ENCODE measurements around the gene BCL2A1.

GRCh38 chr15:80010131-80010673, 39.2 kb upstream of the BCL2A1 start:
- TF ChIP-seq, protein P1, sequence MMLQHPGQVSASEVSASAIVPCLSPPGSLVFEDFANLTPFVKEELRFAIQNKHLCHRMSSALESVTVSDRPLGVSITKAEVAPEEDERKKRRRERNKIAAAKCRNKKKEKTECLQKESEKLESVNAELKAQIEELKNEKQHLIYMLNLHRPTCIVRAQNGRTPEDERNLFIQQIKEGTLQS (IDR thresholded peaks at IDR 0.05), result no peak
- TF ChIP-seq MAX (IDR thresholded peaks at IDR 0.05), result no peak
- TF ChIP-seq, protein P2, sequence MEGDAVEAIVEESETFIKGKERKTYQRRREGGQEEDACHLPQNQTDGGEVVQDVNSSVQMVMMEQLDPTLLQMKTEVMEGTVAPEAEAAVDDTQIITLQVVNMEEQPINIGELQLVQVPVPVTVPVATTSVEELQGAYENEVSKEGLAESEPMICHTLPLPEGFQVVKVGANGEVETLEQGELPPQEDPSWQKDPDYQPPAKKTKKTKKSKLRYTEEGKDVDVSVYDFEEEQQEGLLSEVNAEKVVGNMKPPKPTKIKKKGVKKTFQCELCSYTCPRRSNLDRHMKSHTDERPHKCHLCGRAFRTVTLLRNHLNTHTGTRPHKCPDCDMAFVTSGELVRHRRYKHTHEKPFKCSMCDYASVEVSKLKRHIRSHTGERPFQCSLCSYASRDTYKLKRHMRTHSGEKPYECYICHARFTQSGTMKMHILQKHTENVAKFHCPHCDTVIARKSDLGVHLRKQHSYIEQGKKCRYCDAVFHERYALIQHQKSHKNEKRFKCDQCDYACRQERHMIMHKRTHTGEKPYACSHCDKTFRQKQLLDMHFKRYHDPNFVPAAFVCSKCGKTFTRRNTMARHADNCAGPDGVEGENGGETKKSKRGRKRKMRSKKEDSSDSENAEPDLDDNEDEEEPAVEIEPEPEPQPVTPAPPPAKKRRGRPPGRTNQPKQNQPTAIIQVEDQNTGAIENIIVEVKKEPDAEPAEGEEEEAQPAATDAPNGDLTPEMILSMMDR (IDR thresholded peaks at IDR 0.05; ENCODE audit: low read depth, low read length, missing input control), result no peak
- TF ChIP-seq GABPA (IDR thresholded peaks at IDR 0.05 in 1 of 2, conservative IDR thresholded peaks at IDR 0.05 in 1 of 2), result no peak
- no peak for TF ChIP-seq YY1 (IDR thresholded peaks at IDR 0.05)
- TF ChIP-seq RAD21 (IDR thresholded peaks at IDR 0.05), result no peak
- TF ChIP-seq SP1 (IDR thresholded peaks at IDR 0.05), result no peak
- no peak for TF ChIP-seq HNF4G (IDR thresholded peaks at IDR 0.05)
- no peak for TF ChIP-seq RXRA (IDR thresholded peaks at IDR 0.05)
- TF ChIP-seq JUND (IDR thresholded peaks at IDR 0.05), result no peak
- no peak for TF ChIP-seq FOXA1 (IDR thresholded peaks at IDR 0.05)

All from liver (tissue), 3 donors.